Heart left ventricle (tissue), 13 donors: ENCODE data around the gene ESYT3.

ENCODE experiments used
- POLR2A ChIP-seq, 2 donors: fragments of 450-650 bp; IDR thresholded peaks; one replicate each; pipeline ENCODE4 v1.6.1; 2017; ENCODE audit warnings: antibody characterized with exemption in 2 of 2, mild to moderate bottlenecking in 2 of 2, moderate library complexity in 2 of 2
- TF ChIP-seq, protein P1 (sequence below), 12 donors: fragments of 200-600 bp; sonication (generic) in 4 of 12; IDR thresholded peaks; one replicate each; pipeline versions ENCODE4 v1.5.0 to v1.8.0; 2018 to 2022; ENCODE audit warnings: antibody characterized with exemption in 12 of 12, mild to moderate bottlenecking in 5 of 12
- donor health status: ischemic (EF 13 %, LVEDD 7.1; RV severe dilation, severe dysfunction).
- donor health status: DM: no; HTN: yes; CAD: no.
- donor health status: DM: no; HTN: no; CAD: no.
- donor health status: ischemic (EF 25% LVEDD 6.9; RV normal size, moderate dysfunction).
- donor health status: ischemic (EF 25% LVEDD 5.7; RV mildly dilated, moderate dysfunction).
- donor health status: ischemic (EF 35%, LVEDD 5.7; RV mildly dilated, moderate dysfunction).
- donor health status: nonischemic (EF 11% LVEDD 7.7; RV severe dilation, severe dysfunction).
- donor health status: DM: yes; HTN: yes; CAD: no.
- donor health status: PGD.
- donor health status: ischemic (EF 29% LVEDD 5.4; RV normal size, mild dysfunction).
- donor health status: nonischemic (EF 23%, LVEDD 6.1; RV moderate dilation, normal function).

DNA sequence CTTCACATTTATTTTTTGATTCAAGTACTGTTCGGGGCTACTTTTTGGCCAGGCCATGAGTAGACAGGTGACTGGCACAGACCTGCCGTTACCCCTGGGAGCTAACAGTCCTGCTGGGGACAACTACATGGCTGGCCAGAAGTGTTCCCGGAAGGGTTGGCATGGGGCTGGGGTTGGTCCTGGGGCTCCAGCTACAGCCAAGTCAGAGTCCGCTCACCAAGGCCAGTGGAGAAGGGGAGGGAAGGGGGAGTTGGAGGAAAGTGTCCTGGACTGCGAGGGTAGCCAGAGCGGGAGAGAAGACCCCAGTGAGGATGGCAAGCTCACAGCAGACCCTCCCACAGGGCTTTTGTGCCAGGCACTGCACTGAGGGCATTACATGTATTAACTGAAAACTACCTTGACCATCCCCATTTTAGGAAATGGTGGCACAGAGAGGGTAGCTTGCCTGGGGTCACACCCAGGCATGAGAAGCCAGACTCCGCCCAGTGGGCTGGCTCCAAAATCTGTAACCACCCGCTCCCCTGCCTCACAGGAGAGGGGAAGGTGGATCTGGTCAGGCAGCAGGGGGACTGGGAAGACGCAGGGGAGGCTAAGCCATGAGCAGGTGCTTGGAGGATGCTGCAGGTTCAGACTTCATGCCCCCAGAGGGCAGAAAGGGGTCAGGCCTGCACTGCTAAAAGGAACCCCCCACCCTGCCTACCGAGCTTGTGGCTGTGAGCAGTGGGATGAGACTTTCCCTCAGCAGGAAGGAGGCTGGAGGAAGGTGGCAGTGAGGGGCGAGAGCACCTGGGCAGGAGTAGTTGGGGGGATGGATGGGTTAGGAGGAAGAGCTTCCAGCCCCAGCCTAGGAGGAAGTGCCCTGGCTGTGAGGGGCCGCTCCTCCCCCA, 38.3 kb upstream of the ESYT3 start:
- TF ChIP-seq, protein P1, sequence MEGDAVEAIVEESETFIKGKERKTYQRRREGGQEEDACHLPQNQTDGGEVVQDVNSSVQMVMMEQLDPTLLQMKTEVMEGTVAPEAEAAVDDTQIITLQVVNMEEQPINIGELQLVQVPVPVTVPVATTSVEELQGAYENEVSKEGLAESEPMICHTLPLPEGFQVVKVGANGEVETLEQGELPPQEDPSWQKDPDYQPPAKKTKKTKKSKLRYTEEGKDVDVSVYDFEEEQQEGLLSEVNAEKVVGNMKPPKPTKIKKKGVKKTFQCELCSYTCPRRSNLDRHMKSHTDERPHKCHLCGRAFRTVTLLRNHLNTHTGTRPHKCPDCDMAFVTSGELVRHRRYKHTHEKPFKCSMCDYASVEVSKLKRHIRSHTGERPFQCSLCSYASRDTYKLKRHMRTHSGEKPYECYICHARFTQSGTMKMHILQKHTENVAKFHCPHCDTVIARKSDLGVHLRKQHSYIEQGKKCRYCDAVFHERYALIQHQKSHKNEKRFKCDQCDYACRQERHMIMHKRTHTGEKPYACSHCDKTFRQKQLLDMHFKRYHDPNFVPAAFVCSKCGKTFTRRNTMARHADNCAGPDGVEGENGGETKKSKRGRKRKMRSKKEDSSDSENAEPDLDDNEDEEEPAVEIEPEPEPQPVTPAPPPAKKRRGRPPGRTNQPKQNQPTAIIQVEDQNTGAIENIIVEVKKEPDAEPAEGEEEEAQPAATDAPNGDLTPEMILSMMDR (IDR thresholded peaks at IDR 0.05) = no peak
- no peak for TF ChIP-seq POLR2A (IDR thresholded peaks at IDR 0.05)
